ENCODE measurements around the gene CEP68.
A peak's percentile ranks its signal among the peaks of the same experiment; 100 is the strongest.
"Not testable (repeated sequence)": the region's sequence is repeated elsewhere in the genome, so short reads cannot be mapped to it uniquely, and the experiment has no call there.

The CEP68 gene

DNA sequence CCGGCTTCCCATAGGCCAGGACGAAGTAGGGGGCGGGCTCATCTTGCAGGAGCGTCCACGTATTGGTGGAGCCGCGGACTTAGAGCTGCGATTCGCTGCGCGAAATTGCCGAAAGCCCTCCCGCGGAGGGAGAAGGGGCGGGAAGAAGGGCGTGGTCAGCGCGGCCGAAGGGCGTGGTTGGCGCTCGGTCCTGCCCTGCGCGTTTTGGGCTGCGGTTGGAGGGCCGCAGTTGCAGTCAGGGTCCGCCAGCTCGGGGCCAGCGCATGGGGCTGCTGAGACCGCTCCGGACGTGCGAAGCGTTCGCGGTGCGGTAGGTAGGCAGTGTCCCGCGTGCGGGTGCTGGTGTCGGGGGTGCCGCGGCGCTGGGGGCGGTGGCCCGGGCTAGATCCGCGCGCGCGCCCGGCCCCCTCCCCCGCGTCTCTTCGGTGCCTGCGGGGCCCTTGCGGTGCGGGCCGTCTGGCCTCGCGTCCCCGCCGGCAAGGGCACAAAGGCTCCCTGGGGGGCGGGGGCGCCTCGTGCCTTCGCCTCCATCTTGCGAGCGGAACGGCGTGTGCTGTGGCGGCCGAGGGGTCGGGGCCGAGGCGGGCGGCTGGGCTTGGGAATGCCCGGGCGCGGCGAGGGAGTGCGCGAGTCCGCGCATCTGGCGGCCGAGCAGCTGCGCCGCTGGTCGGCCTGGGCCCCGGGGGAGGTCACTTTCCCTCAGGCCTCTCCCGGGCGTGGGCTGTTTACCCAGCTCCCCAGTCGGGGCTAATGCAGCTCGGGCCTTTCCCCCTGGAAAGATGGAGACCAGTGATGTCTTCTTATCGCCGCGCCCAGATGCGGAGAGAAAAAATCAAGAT, at the start of gene CEP68:
Gene CEP68 (plus strand): TSS at position 202 of the 839 bp plus-strand sequence. CDS start 13,029 bp downstream, outside the sequence.
- DNase-seq, result peak; percentile 62 to 99 (median 95)

GRCh38 chr2:65013776-65014175, 42.4 kb upstream of the CEP68 start:
- no peak for DNase-seq

GRCh38 chr2:65015731-65016130, 40.5 kb upstream of the CEP68 start:
- no peak for DNase-seq

- DNase-seq, result no peak
Measured at GRCh38 chr2:65016789-65017188, 39.4 kb upstream of the CEP68 start.

DNA sequence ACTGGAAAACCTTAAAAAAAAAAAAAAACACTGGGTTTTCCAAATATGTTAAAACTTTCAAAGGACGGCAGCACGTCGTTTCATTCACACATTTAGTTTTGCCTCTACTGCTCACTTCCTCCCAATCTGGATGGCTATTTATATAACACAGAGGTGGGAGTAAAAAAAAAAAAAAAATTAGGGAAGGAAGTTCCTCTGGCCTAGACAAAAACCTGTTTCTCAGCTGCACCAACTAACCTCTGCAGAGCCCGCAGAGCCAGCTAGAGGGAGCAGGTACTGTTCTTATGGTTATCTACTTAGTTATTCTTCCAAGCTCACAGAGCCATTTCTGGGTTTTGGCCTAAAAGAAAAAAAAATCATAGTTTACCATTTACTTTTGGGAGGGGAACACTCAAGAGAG, 38.9 kb upstream of the CEP68 start:
- DNase-seq, result peak in 13 of 58 donors; percentile 7 to 47 (median 20)

- DNase-seq, result peak in 2 of 58 donors; percentile 9 to 18
Measured at GRCh38 chr2:65018141-65018582, 38.1 kb upstream of the CEP68 start.

- no peak for DNase-seq
Measured at GRCh38 chr2:65019010-65019409, 37.2 kb upstream of the CEP68 start.

DNA sequence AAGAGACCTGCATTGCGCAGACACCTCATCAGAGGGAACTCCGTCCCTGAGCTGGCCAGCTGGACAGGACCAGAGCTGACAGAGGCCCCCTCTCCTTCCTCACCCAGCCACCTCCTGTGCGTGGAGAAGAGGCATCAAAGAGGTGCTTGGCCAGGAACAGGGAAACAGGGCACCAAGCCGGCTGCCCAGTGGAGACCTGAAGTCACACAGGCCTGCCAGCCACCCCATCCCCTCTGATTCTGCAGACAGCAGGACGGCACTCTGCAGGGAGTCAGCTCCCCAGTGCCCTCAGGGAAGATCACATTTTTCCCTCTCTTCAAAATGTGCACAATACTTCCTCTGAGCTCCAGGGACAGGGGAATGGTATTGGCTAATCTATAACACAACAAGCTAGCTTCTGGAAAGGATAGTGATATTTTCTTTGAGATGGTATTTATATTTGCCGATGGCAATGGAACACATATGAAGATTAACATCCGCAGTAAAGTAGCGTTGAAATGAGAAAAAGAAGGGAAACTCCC, 36.5 kb upstream of the CEP68 start:
- DNase-seq, result no peak

DNA sequence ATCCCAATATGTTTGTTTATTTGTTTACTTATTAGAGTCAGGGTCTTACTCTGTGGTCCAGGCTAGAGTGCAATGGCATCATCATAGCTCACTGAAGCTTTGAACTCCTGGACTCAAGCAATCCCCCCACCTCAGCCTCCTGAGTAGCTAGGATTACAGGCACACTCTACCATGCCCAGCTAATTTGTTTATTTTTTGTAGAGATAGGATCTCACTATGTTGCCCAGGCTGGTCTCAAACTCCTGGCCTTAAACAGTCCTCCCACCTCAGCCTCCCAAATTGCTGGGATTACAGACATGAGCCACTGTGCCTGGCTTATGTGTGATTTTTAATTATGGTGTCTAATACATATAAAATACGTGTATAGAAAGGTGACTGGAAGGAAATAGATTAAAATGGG, 36.0 kb upstream of the CEP68 start:
- DNase-seq, result not testable (repeated sequence)

DNA sequence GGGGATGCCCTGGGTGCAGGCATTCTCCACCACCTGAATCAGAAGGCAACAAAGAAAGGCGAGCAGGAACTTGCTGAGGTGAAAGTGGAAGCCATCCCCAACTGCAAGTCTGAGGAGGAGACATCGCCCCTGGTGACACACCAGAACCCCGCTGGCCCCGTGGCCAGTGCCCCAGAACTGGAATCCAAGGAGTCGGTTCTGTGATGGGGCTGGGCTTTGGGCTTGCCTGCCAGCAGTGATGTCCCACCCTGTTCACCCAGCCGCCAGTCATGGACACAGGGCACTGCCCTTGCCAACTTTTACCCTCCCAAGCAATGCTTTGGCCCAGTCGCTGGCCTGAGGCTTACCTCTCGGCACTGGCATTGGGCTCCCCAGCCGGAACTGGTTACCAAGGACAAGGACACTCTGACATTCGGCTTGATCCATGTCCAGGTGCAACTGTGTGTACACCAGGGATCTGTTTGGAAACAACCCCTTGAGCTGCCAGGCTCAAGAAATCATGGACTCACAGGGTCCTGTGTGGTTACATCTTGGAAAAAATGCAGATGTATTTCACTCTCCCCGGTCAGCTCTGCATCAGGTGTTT, 35.2 kb upstream of the CEP68 start:
- peak in 1 of 58 donors; percentile 50 for DNase-seq

- no peak for DNase-seq
Measured at GRCh38 chr2:65021709-65022108, 34.5 kb upstream of the CEP68 start.

DNA sequence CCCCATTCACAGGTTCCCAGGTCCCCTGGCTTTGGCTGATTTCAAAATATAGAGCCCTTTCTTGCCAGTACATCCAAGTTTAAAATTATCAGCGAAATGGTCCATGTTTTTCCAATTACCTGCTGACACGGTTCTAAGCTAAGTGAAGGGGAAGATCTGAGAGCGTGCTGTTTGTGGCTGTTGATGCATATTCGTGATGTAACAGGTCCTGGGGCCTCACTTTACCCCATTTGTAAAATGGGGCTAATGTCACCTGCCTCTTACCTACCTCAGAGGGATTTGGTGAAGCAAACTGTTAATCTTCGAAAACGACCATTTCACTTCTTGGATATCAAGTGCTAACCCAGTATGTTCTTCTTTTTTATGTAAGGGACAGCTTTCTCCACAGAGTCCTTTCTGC, 34.0 kb upstream of the CEP68 start:
- no peak for DNase-seq

GRCh38 chr2:65023742-65024141, 32.5 kb upstream of the CEP68 start:
- no peak for DNase-seq

GRCh38 chr2:65024149-65024829, 31.9 kb upstream of the CEP68 start:
- no peak for DNase-seq

GRCh38 chr2:65025453-65026123, 30.6 kb upstream of the CEP68 start:
- DNase-seq, result no peak

- DNase-seq, result no peak
Measured at GRCh38 chr2:65026154-65026553, 30.1 kb upstream of the CEP68 start.

GRCh38 chr2:65026704-65027464, 29.3 kb upstream of the CEP68 start:
- no peak for DNase-seq

GRCh38 chr2:65027616-65028244, 28.5 kb upstream of the CEP68 start:
- DNase-seq, result peak in 1 of 58 donors; percentile 25

GRCh38 chr2:65030476-65031332, 25.5 kb upstream of the CEP68 start:
- no peak for DNase-seq

Data from anterior cingulate cortex (tissue), 58 donors.